Osteocyte (in vitro differentiated cells): ENCODE results near the gene AP3S1. TPM values are rescaled to one million over a fixed set of nuclear protein-coding genes. Genes with fewer than 3 reads are reported as not detected.

ENCODE experiments used
- DNase-seq: peaks from one replicate; pipeline ENCODE4 v3.0.0; 2021; ENCODE audit warnings: mixed read lengths; ENCODE audit not compliant: unreplicated experiment; ENCODE audit errors: extremely low spot score
- H3K27ac Mint-ChIP-seq: one replicate; pipeline ENCODE4 v1.8.0; 2021; ENCODE audit warnings: mild to moderate bottlenecking, mixed read lengths; ENCODE audit not compliant: unreplicated experiment
- H3K27me3 Mint-ChIP-seq: one replicate; pipeline ENCODE4 v1.8.0; 2021; ENCODE audit warnings: mixed read lengths; ENCODE audit not compliant: unreplicated experiment
- H3K36me3 Mint-ChIP-seq: one replicate; pipeline ENCODE4 v1.8.0; 2021; ENCODE audit warnings: mixed read lengths; ENCODE audit not compliant: unreplicated experiment
- H3K4me1 Mint-ChIP-seq: one replicate; pipeline ENCODE4 v1.8.0; 2021; ENCODE audit warnings: mixed read lengths; ENCODE audit not compliant: unreplicated experiment
- H3K4me3 Mint-ChIP-seq: one replicate; pipeline ENCODE4 v1.8.0; 2021; ENCODE audit warnings: mild to moderate bottlenecking, moderate library complexity, mixed read lengths; ENCODE audit not compliant: unreplicated experiment
- H3K9me3 Mint-ChIP-seq: one replicate; pipeline ENCODE4 v1.8.0; 2021; ENCODE audit warnings: mixed read lengths; ENCODE audit not compliant: unreplicated experiment
- total RNA-seq: library from RNA; stranded (reverse); gene quantifications from 2 replicates; pipeline ENCODE4 v1.2.1, GENCODE V29; 2021
- TF ChIP-seq, protein P1 (sequence below): fragments of 200-600 bp; sonication (generic); IDR thresholded peaks from 2 replicates; pipeline ENCODE4 v1.5.0; 2021; ENCODE audit warnings: antibody characterized with exemption, mild to moderate bottlenecking, moderate library complexity

AP3S1 gene
- total RNA-seq, 1 donor from 2014 or later, result 102 TPM

DNA sequence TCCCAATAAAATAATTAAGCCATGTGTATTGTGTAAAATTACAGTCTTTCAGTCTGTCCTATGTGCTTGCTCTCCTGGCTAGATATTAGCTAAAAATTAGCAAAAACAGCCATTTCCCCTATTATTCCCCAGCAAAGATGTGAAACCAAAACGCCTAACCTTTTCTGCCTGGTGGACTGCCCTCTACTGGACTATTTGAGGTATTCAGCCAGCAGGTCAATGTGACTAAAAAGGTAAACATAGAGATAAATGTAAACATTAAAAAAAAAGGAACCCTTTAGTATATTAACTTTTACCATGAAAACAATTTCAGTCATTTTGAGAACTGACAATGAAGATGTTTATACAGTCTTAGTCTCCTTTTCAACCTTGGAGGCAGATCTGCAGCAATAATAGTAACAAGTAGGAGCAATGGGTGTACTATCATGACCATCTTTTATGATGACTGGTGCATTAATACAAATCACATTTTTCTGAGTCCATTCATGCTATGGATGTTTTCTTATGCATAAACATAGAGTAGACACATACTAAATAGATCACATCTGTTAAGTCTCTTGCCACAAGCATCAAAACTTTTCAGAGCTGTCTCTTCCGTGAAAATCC is 10.5 kb upstream of the AP3S1 start:
- DNase-seq, result no peak
- H3K4me1 Mint-ChIP-seq, result no peaks in the 10 kb centered on the region
- H3K9me3 Mint-ChIP-seq, result peaks cover 13% of the 10 kb centered on the region
- H3K36me3 Mint-ChIP-seq, result peaks cover 52% of the 10 kb centered on the region
- H3K4me3 Mint-ChIP-seq, result no peak overlapping the region
- TF ChIP-seq, protein P1, sequence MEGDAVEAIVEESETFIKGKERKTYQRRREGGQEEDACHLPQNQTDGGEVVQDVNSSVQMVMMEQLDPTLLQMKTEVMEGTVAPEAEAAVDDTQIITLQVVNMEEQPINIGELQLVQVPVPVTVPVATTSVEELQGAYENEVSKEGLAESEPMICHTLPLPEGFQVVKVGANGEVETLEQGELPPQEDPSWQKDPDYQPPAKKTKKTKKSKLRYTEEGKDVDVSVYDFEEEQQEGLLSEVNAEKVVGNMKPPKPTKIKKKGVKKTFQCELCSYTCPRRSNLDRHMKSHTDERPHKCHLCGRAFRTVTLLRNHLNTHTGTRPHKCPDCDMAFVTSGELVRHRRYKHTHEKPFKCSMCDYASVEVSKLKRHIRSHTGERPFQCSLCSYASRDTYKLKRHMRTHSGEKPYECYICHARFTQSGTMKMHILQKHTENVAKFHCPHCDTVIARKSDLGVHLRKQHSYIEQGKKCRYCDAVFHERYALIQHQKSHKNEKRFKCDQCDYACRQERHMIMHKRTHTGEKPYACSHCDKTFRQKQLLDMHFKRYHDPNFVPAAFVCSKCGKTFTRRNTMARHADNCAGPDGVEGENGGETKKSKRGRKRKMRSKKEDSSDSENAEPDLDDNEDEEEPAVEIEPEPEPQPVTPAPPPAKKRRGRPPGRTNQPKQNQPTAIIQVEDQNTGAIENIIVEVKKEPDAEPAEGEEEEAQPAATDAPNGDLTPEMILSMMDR, result peak; percentile 77
- H3K27me3 Mint-ChIP-seq, result no peaks in the 10 kb centered on the region
- H3K27ac Mint-ChIP-seq, result no peak overlapping the region

DNA sequence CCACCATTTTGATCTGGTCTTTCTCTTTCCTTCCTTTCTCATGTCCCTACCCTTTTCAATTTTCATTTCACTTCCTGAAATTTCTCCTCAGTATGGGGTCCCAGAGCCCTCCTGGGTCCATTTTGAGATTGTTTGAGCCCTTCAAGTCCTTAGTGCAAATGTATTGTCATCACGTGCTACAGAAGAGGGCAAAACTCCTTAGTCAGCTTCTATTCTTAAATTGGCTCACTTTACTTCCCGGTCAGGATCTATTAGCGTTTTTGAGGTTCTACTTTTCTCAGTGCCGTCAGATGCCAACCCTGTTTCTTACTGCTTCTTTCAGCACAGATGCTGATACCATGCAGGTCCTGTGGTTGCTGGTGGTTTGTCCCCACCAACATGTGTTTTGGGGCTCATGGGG is 6.3 kb upstream of the AP3S1 start:
- Mint-ChIP-seq H3K27me3 (no peaks in the 10 kb centered on the region), H3K4me3 (no peak overlapping the region), H3K36me3 (peaks cover 43% of the 10 kb centered on the region), H3K9me3 (no peaks in the 10 kb centered on the region), H3K4me1 (peaks cover 28% of the 10 kb centered on the region), H3K27ac (peak overlapping the region; percentile 25)
- DNase-seq, result no peak
- TF ChIP-seq, protein P1, result no peak

- H3K27ac Mint-ChIP-seq, result no peak overlapping the region
- H3K27me3 Mint-ChIP-seq, result no peaks in the 10 kb centered on the region
- H3K4me3 Mint-ChIP-seq, result peak overlapping the region; percentile 98
- TF ChIP-seq, protein P1, result peak; percentile 64
- H3K9me3 Mint-ChIP-seq, result no peaks in the 10 kb centered on the region
- peaks cover 28% of the 10 kb centered on the region for H3K36me3 Mint-ChIP-seq
- no peak for DNase-seq
- H3K4me1 Mint-ChIP-seq, result peaks cover 44% of the 10 kb centered on the region
Measured at GRCh38 chr5:115838885-115839518, 2.7 kb upstream of the AP3S1 start.

GRCh38 chr5:115840873-115841272 is 862 bp upstream of the AP3S1 start:
- Mint-ChIP-seq H3K4me1 (peaks cover 57% of the 10 kb centered on the region), H3K9me3 (no peaks in the 10 kb centered on the region), H3K27ac (peak overlapping the region; percentile 100), H3K4me3 (peak overlapping the region; percentile 98), H3K36me3 (peaks cover 17% of the 10 kb centered on the region), H3K27me3 (no peaks in the 10 kb centered on the region)
- no peak for DNase-seq
- TF ChIP-seq, protein P1, result no peak

DNA sequence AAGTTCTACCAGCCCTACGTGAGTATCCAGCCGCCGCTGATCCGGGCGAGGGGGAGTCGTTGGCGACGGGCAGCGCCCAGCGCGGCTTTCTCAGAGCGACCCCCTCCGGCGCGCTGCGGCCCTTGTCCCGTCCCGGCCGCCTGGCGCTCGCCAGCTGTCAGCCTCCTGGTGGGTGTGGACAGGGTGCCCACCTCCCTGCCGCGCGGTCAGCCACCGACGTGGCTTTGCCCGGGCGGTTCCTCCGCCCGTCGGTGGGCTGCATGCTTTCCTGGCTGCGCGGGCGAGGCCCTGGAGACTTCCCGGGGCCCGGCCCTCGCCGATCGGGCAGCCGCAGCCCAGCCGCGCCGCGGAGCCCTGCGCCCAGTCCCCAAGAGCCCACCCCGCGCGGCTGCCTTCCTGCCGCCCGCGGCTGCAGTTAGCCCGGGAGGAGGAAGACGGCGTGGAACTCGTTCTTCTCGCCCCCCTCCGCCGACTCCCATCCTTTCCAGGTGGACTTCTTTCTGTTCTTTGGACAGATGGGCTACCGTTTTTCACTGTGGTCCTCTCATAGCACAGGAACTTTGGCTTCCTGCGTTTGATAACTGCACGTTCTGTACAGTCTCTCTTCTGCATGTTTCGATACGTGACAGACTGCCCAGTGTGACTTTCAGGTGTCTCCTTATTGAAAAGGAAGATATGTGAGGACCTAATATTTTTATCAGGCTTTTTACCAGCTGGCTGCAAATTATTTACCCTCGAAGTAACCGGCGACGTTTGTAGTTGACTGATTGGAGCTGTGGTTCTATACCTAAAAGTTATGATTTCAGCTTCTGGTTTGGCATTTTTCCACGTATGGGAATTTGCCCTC is 577 bp downstream of the AP3S1 start:
- Mint-ChIP-seq H3K4me3 (peak overlapping the region; percentile 98), H3K27me3 (no peaks in the 10 kb centered on the region), H3K27ac (peak overlapping the region; percentile 89), H3K36me3 (peaks cover 6% of the 10 kb centered on the region), H3K4me1 (peaks cover 57% of the 10 kb centered on the region), H3K9me3 (no peaks in the 10 kb centered on the region)
- TF ChIP-seq, protein P1, result peak; percentile 41
- no peak for DNase-seq
